CD14-positive monocyte (primary cell): ENCODE measurements around the gene STXBP5. TPM values are rescaled to one million over a fixed set of nuclear protein-coding genes. Genes with fewer than 3 reads are reported as not detected.

Experiments
- DNase-seq, 3 donors: peaks; one replicate each; pipeline ENCODE4 v3.0.0-alpha.2; 2011 to 2022
- H2AFZ ChIP-seq: 2 replicates; pipeline ENCODE4 v1.6.0; 2012; ENCODE audit warnings: mild to moderate bottlenecking, low read depth, low read length, inconsistent platforms; ENCODE audit not compliant: insufficient read depth, poor library complexity, severe bottlenecking
- H3K27ac ChIP-seq, 2 donors: 1 replicate in 1 of 2; 2 replicates in 1 of 2; pipeline ENCODE4 v1.5.1; 2012 to 2013; ENCODE audit warnings: low read length in 2 of 2, control low read depth in 1 of 2, inconsistent platforms in 1 of 2, low read depth in 1 of 2, mild to moderate bottlenecking in 1 of 2
- H3K27me3 ChIP-seq, 2 donors: one replicate each; pipeline versions ENCODE4 v1.6.0 to v1.6.1; 2011 to 2013; ENCODE audit warnings: low read length in 2 of 2; ENCODE audit not compliant: control insufficient read depth in 2 of 2, insufficient read depth in 2 of 2
- H3K36me3 ChIP-seq, 2 donors: replicated peaks in 1 of 2; 1 replicate in 1 of 2; 2 replicates in 1 of 2; pipeline versions ENCODE4 v1.5.1 to v1.6.1; 2012 to 2013; ENCODE audit warnings: low read length in 2 of 2, control low read depth in 1 of 2, inconsistent platforms in 1 of 2, mild to moderate bottlenecking in 1 of 2; ENCODE audit not compliant: insufficient read depth in 2 of 2, control insufficient read depth in 1 of 2
- H3K4me1 ChIP-seq, 2 donors: 1 replicate in 1 of 2; 2 replicates in 1 of 2; pipeline versions ENCODE4 v1.5.1 to v1.6.1; 2012 to 2013; ENCODE audit warnings: low read length in 2 of 2, control low read depth in 1 of 2, inconsistent platforms in 1 of 2, mild to moderate bottlenecking in 1 of 2, moderate library complexity in 1 of 2; ENCODE audit not compliant: insufficient read depth in 2 of 2, control insufficient read depth in 1 of 2
- H3K4me2 ChIP-seq: replicated peaks from 2 replicates; pipeline ENCODE3; 2012; ENCODE audit warnings: low read length, moderate library complexity, mild to moderate bottlenecking; ENCODE audit not compliant: poor library complexity, severe bottlenecking; ENCODE audit errors: extremely low read depth
- H3K4me3 ChIP-seq, 3 experiments: fragments of 200-600 bp in 1 of 3; sonication (generic) in 1 of 3; replicated peaks in 1 of 3; 1 replicate in 2 of 3; 2 replicates in 1 of 3; pipeline ENCODE4 v1.5.1; 2011 to 2013; ENCODE audit warnings: low read length in 3 of 3, mild to moderate bottlenecking in 3 of 3, control low read depth in 2 of 3, low read depth in 2 of 3, inconsistent platforms in 1 of 3, moderate library complexity in 1 of 3
- H3K79me2 ChIP-seq: 2 replicates; pipeline ENCODE4 v1.6.0; 2012; ENCODE audit warnings: mild to moderate bottlenecking, control low read depth, inconsistent platforms, low read length, moderate library complexity; ENCODE audit not compliant: insufficient read depth
- H3K9ac ChIP-seq: 2 replicates; pipeline ENCODE4 v1.6.0; 2017; ENCODE audit warnings: low read length, mild to moderate bottlenecking; ENCODE audit not compliant: insufficient read depth, poor library complexity, severe bottlenecking
- H3K9me3 ChIP-seq, 2 donors: replicated peaks in 1 of 2; 1 replicate in 1 of 2; 2 replicates in 1 of 2; pipeline versions ENCODE4 v1.5.1 to v1.6.1; 2012 to 2013; ENCODE audit warnings: low read length in 2 of 2, control low read depth in 1 of 2; ENCODE audit not compliant: control insufficient read depth in 1 of 2, insufficient read depth in 1 of 2
- H4K20me1 ChIP-seq: 2 replicates; pipeline ENCODE4 v1.6.0; 2012; ENCODE audit warnings: mild to moderate bottlenecking, low read length, control low read depth, moderate library complexity; ENCODE audit not compliant: insufficient read depth
- H3K27ac Mint-ChIP-seq, 7 donors: one replicate each; pipeline ENCODE4 v1.8.0; 2020; ENCODE audit warnings: mild to moderate bottlenecking in 7 of 7, mixed read lengths in 7 of 7, moderate library complexity in 6 of 7, inconsistent platforms in 2 of 7
- H3K27me3 Mint-ChIP-seq, 3 donors: one replicate each; pipeline ENCODE4 v1.8.0; 2021 to 2022; ENCODE audit warnings: low read depth in 3 of 3, mild to moderate bottlenecking in 3 of 3, mixed read lengths in 3 of 3, moderate library complexity in 3 of 3, inconsistent platforms in 1 of 3
- H3K36me3 Mint-ChIP-seq, 2 donors: one replicate each; pipeline ENCODE4 v1.8.0; 2020; ENCODE audit warnings: mixed read lengths in 2 of 2, inconsistent platforms in 1 of 2, mild to moderate bottlenecking in 1 of 2
- H3K4me1 Mint-ChIP-seq: one replicate; pipeline ENCODE4 v1.8.0; 2020; ENCODE audit warnings: mild to moderate bottlenecking, mixed read lengths
- H3K4me3 Mint-ChIP-seq, 2 donors: one replicate each; pipeline ENCODE4 v1.8.0; 2020; ENCODE audit warnings: mild to moderate bottlenecking in 2 of 2, mixed read lengths in 2 of 2, moderate library complexity in 1 of 2
- H3K9me3 Mint-ChIP-seq, 7 donors: one replicate each; pipeline ENCODE4 v1.8.0; 2020 to 2022; ENCODE audit warnings: mixed read lengths in 7 of 7, mild to moderate bottlenecking in 6 of 7, moderate library complexity in 6 of 7, inconsistent platforms in 2 of 7
- CTCF ChIP-seq: fragments of 200-600 bp; IDR thresholded peaks from one replicate; pipeline ENCODE4 v1.8.0; 2022; ENCODE audit warnings: antibody characterized with exemption, mild to moderate bottlenecking
- WGBS: methylation state at CpG from one replicate; pipeline ENCODE4 v1.1.5; 2013; ENCODE audit warnings: missing lambda C conversion rate; ENCODE audit not compliant: insufficient coverage; 5-methylcytosine and 5-hydroxymethylcytosine counted together
- intact Hi-C, 2 donors: fragments of 100-400 bp; cut with micrococcal nuclease; formaldehyde crosslinking; loops; one replicate each; pipeline versions ENCODE4 v1.15.0 to v1.15.1; 2023
- polyA plus RNA-seq, 3 donors: library from polyadenylated mRNA; depleted of rRNA in 1 of 3; unstranded in 2 of 3; stranded (reverse) in 1 of 3; fragments of 300-500 nt in 2 of 3; fragments of >200 nt in 1 of 3; fragmentation: Illumina TruSeq in 2 of 3; gene quantifications; 1 replicate in 2 of 3; 2 replicates in 1 of 3; pipeline ENCODE4 v1.2.3, GENCODE V29; 2012 to 2021

STXBP5 gene
- polyA plus RNA-seq, 3 donors = 1.5 to 8.8 (median 2.0) TPM

DNA sequence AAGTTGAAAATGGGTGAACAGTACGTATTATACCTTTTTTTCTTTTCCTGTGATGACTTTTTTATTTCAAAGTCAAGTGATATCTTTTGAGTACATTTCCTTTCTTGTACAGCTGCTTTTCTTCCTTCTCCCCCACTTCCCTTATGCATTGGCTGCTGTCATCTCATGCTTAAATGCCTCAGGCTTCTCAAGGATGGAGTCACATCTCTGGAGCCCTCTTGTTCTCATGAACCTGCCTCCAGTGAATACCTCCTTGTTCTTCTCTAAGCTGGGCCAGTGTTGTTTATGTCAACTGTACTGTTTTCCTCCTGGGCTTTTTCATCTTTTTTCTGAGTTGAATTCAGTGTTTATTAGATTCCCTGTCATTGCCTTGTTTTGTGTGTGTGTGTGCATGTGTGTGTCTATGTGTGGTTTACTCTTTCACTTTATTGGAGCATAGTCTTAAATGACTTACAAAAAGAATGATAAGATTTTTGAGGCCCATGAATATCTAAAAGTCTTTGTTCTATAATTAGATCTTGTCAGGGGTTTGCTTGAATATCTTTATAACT is 23.6 kb downstream of the STXBP5 start:
- Histone ChIP-seq H3K36me3 (peaks cover 0 to 5% of the 10 kb centered on the region in 2 donors), H3K79me2 (peaks cover 16% of the 10 kb centered on the region), H2AFZ (no peak overlapping the region), H3K27ac (no peak overlapping the region), H3K4me1 (no peaks in the 10 kb centered on the region), H3K9ac (no peak overlapping the region), H3K4me2 (no peak overlapping the region), H4K20me1 (peaks cover 4% of the 10 kb centered on the region), H3K9me3 (no peaks in the 10 kb centered on the region), H3K27me3 (no peaks in the 10 kb centered on the region), H3K4me3 (no peak overlapping the region)
- no peak overlapping the region for H3K4me3 Mint-ChIP-seq
- intact Hi-C loops = no loop called here
- WGBS = no CpG with 5 or more reads among the region's 1 CpG
- H3K36me3 Mint-ChIP-seq = peaks cover 26 to 33% of the 10 kb centered on the region in 2 donors
- no peaks in the 10 kb centered on the region for H3K9me3 Mint-ChIP-seq
- peaks cover 6% of the 10 kb centered on the region for H3K4me1 Mint-ChIP-seq
- TF ChIP-seq CTCF = no peak
- no peaks in the 10 kb centered on the region for H3K27me3 Mint-ChIP-seq
- DNase-seq = no peak
- peak overlapping the region in 4 of 7 donors; percentile 4 to 44 (median 23) for H3K27ac Mint-ChIP-seq

- no peak for DNase-seq
- H3K4me2 ChIP-seq = no peak overlapping the region
- peaks cover 16% of the 10 kb centered on the region for H3K79me2 ChIP-seq
Observed at GRCh38 chr6:147231589-147231988, 27.4 kb downstream of the STXBP5 start.

More at GRCh38 chr6:147231589-147231988, 27.4 kb downstream of the STXBP5 start:
- no peak overlapping the region for H3K4me3 ChIP-seq
- Mint-ChIP-seq H3K27ac (no peak overlapping the region), H3K4me3 (no peak overlapping the region), H3K27me3 (no peaks in the 10 kb centered on the region), H3K9me3 (no peaks in the 10 kb centered on the region), H3K36me3 (peaks cover 12 to 15% of the 10 kb centered on the region in 2 donors), H3K4me1 (peaks cover 2% of the 10 kb centered on the region)
- H2AFZ ChIP-seq = no peak overlapping the region
- no peak overlapping the region for H3K27ac ChIP-seq
- H3K36me3 ChIP-seq = peaks cover 0 to 4% of the 10 kb centered on the region in 2 donors
- H3K9me3 ChIP-seq = no peaks in the 10 kb centered on the region
- no peaks in the 10 kb centered on the region for H3K27me3 ChIP-seq
- no CpG with 5 or more reads among the region's 1 CpG for WGBS
- no peak overlapping the region for H3K9ac ChIP-seq
- H3K4me1 ChIP-seq = no peaks in the 10 kb centered on the region
- no peaks in the 10 kb centered on the region for H4K20me1 ChIP-seq
- intact Hi-C loops = no loop called here
- no peak for TF ChIP-seq CTCF
